ENCODE results near the gene C20orf204. TPM values are rescaled to one million over a fixed set of nuclear protein-coding genes. Genes with fewer than 3 reads are reported as not detected.

The C20orf204 gene
- total RNA-seq, 2 experiments from 2014 or later, result 6.1 to 6.4 TPM

- Mint-ChIP-seq H3K27ac (no peak overlapping the region), H3K4me3 (no peak overlapping the region), H3K36me3 (ENCODE audit: low read depth) (peaks cover 97% of the 10 kb centered on the region), H3K27me3 (no peaks in the 10 kb centered on the region), H3K4me1 (ENCODE audit: low read depth) (no peaks in the 10 kb centered on the region), H3K9me3 (no peaks in the 10 kb centered on the region)
- DNase-seq, result no peak
- no peak overlapping the region for H3K4me3 ChIP-seq (ENCODE audit: low read length)
- H3K27ac ChIP-seq (ENCODE audit: low read depth in 1 of 2, low read length in 2 of 2), result no peak overlapping the region
- CTCF ChIA-PET, result interaction anchor here (0.6 to 2.3 kb wide), 2 partner anchors 14 to 15 kb away, joined by 5 to 8 read pairs; no protein-coding TSS in a partner anchor
- H3K4me1 ChIP-seq (ENCODE audit: insufficient read depth, low read length), result no peaks in the 10 kb centered on the region
- H3K36me3 ChIP-seq (ENCODE audit: insufficient read depth, low read length), result peaks cover 96% of the 10 kb centered on the region
- intact Hi-C loops (cut with DNase I, micrococcal nuclease), result no loop called here
- H3K9me3 ChIP-seq (ENCODE audit: control insufficient read depth in 1 of 2, insufficient read depth in 1 of 2, low read length in 2 of 2), result no peaks in the 10 kb centered on the region
- POLR2A ChIA-PET, result no interaction called here
- H3K27me3 ChIP-seq (ENCODE audit: control insufficient read depth in 1 of 2, insufficient read depth in 2 of 2, low read length in 2 of 2), result no peaks in the 10 kb centered on the region
- no peak for TF ChIP-seq CTCF (IDR thresholded peaks at IDR 0.05)
- ATAC-seq (ENCODE audit: poor library complexity), result no peak
Observed at GRCh38 chr20:64024141-64024990, 11.6 kb upstream of the C20orf204 start.

GRCh38 chr20:64025101-64025825 lies 10.7 kb upstream of the C20orf204 start:
- ATAC-seq (ENCODE audit: poor library complexity), result no peak
- no peak overlapping the region for H3K4me3 ChIP-seq (ENCODE audit: low read length)
- TF ChIP-seq CTCF (IDR thresholded peaks at IDR 0.05), result no peak
- Mint-ChIP-seq H3K27ac (no peak overlapping the region), H3K9me3 (no peaks in the 10 kb centered on the region), H3K4me1 (ENCODE audit: low read depth) (no peaks in the 10 kb centered on the region), H3K4me3 (no peak overlapping the region), H3K36me3 (ENCODE audit: low read depth) (peaks cover 97% of the 10 kb centered on the region), H3K27me3 (no peaks in the 10 kb centered on the region)
- no peaks in the 10 kb centered on the region for H3K9me3 ChIP-seq (ENCODE audit: control insufficient read depth in 1 of 2, insufficient read depth in 1 of 2, low read length in 2 of 2)
- CTCF ChIA-PET, result interaction anchor here (0.6 to 2.3 kb wide), 3 partner anchors 14 to 358 kb away, joined by 3 to 8 read pairs (median 5); no protein-coding TSS in a partner anchor
- H3K27me3 ChIP-seq (ENCODE audit: control insufficient read depth in 1 of 2, insufficient read depth in 2 of 2, low read length in 2 of 2), result no peaks in the 10 kb centered on the region
- DNase-seq, result no peak
- POLR2A ChIA-PET, result no interaction called here
- no peak overlapping the region for H3K27ac ChIP-seq (ENCODE audit: low read depth in 1 of 2, low read length in 2 of 2)
- H3K36me3 ChIP-seq (ENCODE audit: insufficient read depth, low read length), result peaks cover 97% of the 10 kb centered on the region
- H3K4me1 ChIP-seq (ENCODE audit: insufficient read depth, low read length), result no peaks in the 10 kb centered on the region
- intact Hi-C loops (cut with DNase I, micrococcal nuclease), result no loop called here

DNA sequence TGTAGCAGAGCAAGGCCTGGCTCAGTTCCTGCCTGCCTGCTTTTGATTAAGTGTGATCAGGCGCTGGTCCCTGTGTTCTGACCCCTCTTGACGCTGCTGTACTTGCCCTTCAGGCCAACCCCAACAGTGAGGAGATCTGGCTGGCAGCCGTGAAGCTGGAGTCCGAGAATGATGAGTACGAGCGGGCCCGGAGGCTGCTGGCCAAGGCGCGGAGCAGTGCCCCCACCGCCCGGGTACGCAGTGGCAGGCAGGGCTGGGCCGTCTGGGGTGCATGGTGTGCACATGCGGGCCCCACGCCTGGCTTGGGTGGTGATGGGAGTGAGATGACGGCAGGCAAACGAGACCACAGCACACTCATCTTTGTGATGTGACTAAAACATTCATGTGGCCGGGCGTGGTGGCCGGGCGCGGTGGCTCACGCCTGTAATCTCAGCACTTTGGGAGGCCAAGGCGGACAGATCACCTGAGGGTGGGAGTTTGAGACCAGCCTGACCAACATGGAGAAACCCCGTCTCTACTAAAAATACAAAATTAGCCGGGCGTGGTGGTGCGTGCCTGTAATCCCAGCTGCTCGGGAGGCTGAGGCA lies 10.1 kb upstream of the C20orf204 start:
- H3K4me1 ChIP-seq (ENCODE audit: insufficient read depth, low read length), result no peaks in the 10 kb centered on the region
- no peaks in the 10 kb centered on the region for H3K9me3 Mint-ChIP-seq
- TF ChIP-seq CTCF (IDR thresholded peaks at IDR 0.05), result no peak
- CTCF ChIA-PET, result interaction anchor here (2.3 kb wide), 1 partner anchor 13 kb away, joined by 8 read pairs; no protein-coding TSS in a partner anchor
- DNase-seq (no peak), ATAC-seq (ENCODE audit: poor library complexity) (no peak)
- no peak overlapping the region for H3K27ac ChIP-seq (ENCODE audit: low read depth in 1 of 2, low read length in 2 of 2)
- peaks cover 99% of the 10 kb centered on the region for H3K36me3 ChIP-seq (ENCODE audit: insufficient read depth, low read length)
- no peak overlapping the region for H3K4me3 ChIP-seq (ENCODE audit: low read length)
- intact Hi-C loops (cut with DNase I, micrococcal nuclease), result no loop called here
- no peak overlapping the region for H3K27ac Mint-ChIP-seq
- POLR2A ChIA-PET, result no interaction called here
- no peaks in the 10 kb centered on the region for H3K27me3 ChIP-seq (ENCODE audit: control insufficient read depth in 1 of 2, insufficient read depth in 2 of 2, low read length in 2 of 2)
- H3K9me3 ChIP-seq (ENCODE audit: control insufficient read depth in 1 of 2, insufficient read depth in 1 of 2, low read length in 2 of 2), result no peaks in the 10 kb centered on the region
- H3K36me3 Mint-ChIP-seq (ENCODE audit: low read depth), result peaks cover 97% of the 10 kb centered on the region
- H3K4me3 Mint-ChIP-seq, result no peak overlapping the region
- H3K4me1 Mint-ChIP-seq (ENCODE audit: low read depth), result no peaks in the 10 kb centered on the region
- no peaks in the 10 kb centered on the region for H3K27me3 Mint-ChIP-seq
